GM12864 (cell line): Measurements from ENCODE around the gene FARP1.

Source experiments
- DNase-seq: peaks from one replicate; pipeline ENCODE4 v3.0.0-alpha.2; 2011; ENCODE audit warnings: low read depth
- H3K4me3 ChIP-seq: 2 replicates; pipeline ENCODE4 v1.5.1; 2011; ENCODE audit warnings: mild to moderate bottlenecking, low read depth, low read length, control low read depth
- TF ChIP-seq, protein P1 (sequence below): IDR thresholded peaks from 2 replicates; pipeline ENCODE4 v1.5.1; 2011; ENCODE audit warnings: low read depth, mild to moderate bottlenecking, moderate library complexity, low read length, control low read depth, inconsistent platforms; ENCODE audit errors: missing control alignments

FARP1 gene

DNA sequence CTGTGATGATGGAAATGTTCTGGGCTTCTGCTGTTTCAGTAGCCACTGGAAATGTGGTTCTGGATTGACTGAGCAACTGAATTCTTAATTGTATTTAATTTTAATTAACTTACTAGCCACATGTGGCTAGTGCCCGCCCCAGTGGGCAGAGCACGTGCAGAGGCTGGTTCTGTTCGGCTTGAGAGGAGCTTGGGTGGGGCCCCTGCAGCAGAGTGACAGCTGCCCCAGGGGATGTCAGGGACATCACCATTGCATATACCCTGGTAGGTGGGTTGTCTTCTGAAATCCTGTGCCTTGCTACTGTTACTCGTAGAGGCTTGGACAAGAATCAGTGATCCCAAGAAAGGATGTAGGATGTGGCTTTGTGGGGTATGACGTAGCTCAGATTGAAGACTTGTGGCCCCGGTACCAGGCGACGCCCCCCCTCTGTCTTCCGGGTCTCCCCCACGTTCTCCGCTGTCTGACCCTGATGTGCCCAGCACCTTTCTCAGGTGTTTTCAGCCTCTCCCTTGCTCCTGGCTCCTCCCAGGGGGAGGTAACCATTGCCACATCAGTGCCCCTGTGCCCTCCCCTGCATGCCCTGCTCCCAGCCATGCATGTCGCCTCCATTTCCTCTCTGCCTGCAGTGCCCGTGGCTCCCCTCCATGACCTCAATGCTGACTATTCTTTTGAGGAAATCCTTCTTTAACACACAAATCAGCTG, 136.7 kb downstream of the FARP1 start:
- TF ChIP-seq, protein P1, sequence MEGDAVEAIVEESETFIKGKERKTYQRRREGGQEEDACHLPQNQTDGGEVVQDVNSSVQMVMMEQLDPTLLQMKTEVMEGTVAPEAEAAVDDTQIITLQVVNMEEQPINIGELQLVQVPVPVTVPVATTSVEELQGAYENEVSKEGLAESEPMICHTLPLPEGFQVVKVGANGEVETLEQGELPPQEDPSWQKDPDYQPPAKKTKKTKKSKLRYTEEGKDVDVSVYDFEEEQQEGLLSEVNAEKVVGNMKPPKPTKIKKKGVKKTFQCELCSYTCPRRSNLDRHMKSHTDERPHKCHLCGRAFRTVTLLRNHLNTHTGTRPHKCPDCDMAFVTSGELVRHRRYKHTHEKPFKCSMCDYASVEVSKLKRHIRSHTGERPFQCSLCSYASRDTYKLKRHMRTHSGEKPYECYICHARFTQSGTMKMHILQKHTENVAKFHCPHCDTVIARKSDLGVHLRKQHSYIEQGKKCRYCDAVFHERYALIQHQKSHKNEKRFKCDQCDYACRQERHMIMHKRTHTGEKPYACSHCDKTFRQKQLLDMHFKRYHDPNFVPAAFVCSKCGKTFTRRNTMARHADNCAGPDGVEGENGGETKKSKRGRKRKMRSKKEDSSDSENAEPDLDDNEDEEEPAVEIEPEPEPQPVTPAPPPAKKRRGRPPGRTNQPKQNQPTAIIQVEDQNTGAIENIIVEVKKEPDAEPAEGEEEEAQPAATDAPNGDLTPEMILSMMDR, result no peak
- H3K4me3 ChIP-seq, result no peak overlapping the region
- DNase-seq, result peak; percentile 5

DNA sequence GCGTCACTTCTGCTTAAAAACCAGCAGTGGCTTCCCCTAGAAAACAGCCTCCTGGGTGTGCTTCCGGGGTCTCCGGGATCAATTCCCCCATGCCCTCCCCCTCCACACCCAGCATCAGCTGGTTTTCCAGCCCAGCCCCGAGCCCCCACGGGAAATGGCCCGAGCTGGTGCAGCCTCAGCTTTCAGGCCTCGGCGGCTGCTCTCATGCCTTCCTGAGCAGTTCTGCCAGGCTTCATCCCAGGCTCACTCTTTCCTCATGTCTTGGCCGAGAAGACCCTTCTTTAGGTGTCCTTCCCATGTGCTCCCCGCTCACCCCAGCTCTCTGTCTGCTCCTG, 137.2 kb downstream of the FARP1 start:
- DNase-seq, result no peak
- H3K4me3 ChIP-seq, result no peak overlapping the region
- TF ChIP-seq, protein P1, result no peak

DNA sequence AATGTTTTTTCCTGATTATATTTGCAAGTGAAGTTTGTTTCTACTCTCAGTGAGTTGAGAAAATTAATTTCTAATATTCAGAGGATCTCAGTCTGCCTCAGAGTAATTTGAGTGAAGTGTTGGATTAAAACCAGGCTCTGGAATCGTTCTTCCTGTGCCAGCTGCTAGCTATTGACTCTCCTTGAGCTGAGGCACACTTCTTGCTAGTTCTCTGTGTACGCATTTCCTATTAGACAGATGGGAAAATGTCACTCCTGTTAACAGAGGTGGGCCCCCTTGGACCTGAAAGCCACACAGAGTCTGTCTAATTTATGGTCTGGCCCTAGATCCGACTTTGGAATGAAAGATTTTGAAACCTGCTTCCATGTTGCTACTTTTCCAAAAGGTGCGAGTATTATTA, 141.8 kb downstream of the FARP1 start:
- DNase-seq, result no peak
- no peak overlapping the region for H3K4me3 ChIP-seq

DNA sequence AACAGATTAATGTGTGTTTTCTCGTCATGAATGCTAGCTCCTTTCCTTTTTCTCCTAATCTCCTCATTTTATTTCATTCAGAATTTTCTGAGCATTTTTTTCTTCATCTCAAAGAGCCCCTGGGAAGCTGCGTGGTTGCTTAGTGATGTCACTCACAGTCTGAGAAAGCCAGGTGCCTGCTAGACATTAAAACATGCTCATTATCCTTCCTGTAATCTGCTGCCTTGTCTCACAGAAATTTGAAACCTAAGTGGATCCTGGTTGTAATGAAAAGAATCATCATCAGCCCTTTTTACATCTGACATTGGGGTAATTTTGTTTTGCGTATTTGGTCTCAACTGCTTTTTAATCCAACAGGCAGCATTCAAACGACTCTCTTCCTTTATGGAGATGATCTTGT, 142.4 kb downstream of the FARP1 start:
- DNase-seq, result no peak
- TF ChIP-seq, protein P1, result no peak
- H3K4me3 ChIP-seq, result no peak overlapping the region

More for the DNA sequence above, 141.8 kb downstream of the FARP1 start:
- TF ChIP-seq, protein P1, result no peak

DNA sequence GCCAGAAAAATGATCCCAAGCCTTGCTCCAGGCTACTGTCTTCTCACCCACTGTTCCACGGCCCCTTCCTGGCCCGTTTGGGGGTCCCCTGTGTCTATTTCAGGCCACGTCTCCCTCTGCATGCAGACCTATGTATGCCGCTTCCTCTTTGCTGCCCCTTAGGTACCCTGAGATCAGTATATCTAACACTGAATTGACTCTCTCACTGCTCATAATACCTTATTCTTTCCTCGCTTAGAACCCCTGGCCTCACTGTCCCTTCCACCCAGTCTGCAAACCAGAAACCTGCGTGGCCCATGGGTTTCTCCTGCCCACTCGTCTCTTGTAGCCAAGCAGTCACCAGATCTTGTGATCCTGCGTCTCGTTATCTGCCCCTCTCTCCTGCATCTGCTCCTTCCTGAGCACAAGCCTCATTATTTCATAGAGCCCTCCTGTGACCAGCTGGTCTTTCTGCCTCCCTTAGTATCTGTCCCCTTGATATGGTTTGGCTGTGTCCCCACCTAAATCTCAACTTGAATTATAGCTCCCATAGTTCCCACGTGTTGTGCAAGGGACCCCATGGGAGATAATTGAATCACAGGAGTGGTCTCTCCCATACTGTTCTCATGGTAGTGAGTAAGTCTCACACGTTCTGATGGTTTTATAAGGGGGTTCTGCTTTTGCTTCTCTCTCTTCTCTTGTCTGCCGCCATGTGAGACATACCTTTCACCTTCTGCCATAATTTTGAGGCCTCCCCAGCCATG, 143.1 kb downstream of the FARP1 start:
- H3K4me3 ChIP-seq, result no peak overlapping the region
- TF ChIP-seq, protein P1, result no peak
- DNase-seq, result no peak

DNA sequence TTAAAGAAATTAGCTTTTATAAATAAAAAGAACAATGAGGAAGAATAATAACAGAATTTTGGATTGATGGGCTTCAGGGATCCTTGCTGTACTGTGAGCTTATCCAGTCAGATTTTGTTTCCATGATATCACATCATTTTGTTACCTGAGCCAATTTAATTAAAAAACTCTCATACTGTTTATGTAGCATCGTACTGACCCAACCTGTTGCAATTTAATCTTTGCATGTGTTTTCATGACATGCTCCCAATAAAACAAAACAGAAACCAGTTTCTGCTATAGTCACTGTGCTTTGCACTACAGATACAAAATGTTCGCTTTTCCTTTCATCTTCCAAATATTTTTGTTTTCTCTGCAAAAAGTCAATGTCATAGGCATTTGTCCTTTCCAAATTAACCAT, 143.9 kb downstream of the FARP1 start:
- DNase-seq, result no peak
- no peak overlapping the region for H3K4me3 ChIP-seq
- TF ChIP-seq, protein P1, result no peak
